Ascending aorta (tissue), 2 donors: ENCODE data around the gene CIPC. TPM values are rescaled to one million over a fixed set of nuclear protein-coding genes. Genes with fewer than 3 reads are reported as not detected.

ENCODE experiments used
- DNase-seq, 2 donors: peaks; one replicate each; pipeline ENCODE4 v3.0.0-alpha.2; 2019; ENCODE audit warnings: low spot score in 2 of 2
- H3K27ac ChIP-seq, 2 donors: fragments of 200-600 bp; sonication (generic); one replicate each; pipeline ENCODE4 v1.5.1; 2016 to 2017; ENCODE audit warnings: mild to moderate bottlenecking in 1 of 2
- H3K27me3 ChIP-seq: fragments of 200-600 bp; sonication (generic); one replicate; pipeline ENCODE4 v1.5.1; 2017
- H3K36me3 ChIP-seq, 2 donors: fragments of 200-600 bp; sonication (generic); one replicate each; pipeline ENCODE4 v1.5.1; 2016
- H3K4me1 ChIP-seq, 2 donors: fragments of 200-600 bp; sonication (generic); one replicate each; pipeline ENCODE4 v1.5.1; 2016 to 2017; ENCODE audit warnings: mild to moderate bottlenecking in 1 of 2
- H3K4me3 ChIP-seq, 2 donors: fragments of 200-600 bp; sonication (generic); one replicate each; pipeline ENCODE4 v1.5.1; 2016 to 2017; ENCODE audit warnings: mild to moderate bottlenecking in 1 of 2
- H3K9me3 ChIP-seq, 2 donors: fragments of 200-600 bp; sonication (generic); one replicate each; pipeline ENCODE4 v1.5.1; 2016
- CTCF ChIP-seq, 3 experiments: fragments of 200-600 bp in 2 of 3; fragments of 450-650 bp in 1 of 3; sonication (generic) in 2 of 3; IDR thresholded peaks; one replicate each; pipeline ENCODE4 v1.5.1; 2016 to 2019; ENCODE audit warnings: antibody characterized with exemption in 3 of 3, mild to moderate bottlenecking in 1 of 3, moderate library complexity in 1 of 3
- intact Hi-C: fragments of 100-400 bp; cut with DNase I; formaldehyde crosslinking; loops from one replicate; pipeline ENCODE4 v1.15.1; 2023
- total RNA-seq: library from RNA; depleted of rRNA; stranded (reverse); fragments of >200 nt; gene quantifications from one replicate; pipeline ENCODE4 v1.1.0, GENCODE V29; 2016

The CIPC gene
- total RNA-seq, 1 donor from 2014 or later, result 5.0 TPM

- peaks cover 0 to 14% of the 10 kb centered on the region in 2 donors for H3K4me1 ChIP-seq
- H3K36me3 ChIP-seq, result no peaks in the 10 kb centered on the region
- no peaks in the 10 kb centered on the region for H3K27me3 ChIP-seq
- no peaks in the 10 kb centered on the region for H3K9me3 ChIP-seq
- intact Hi-C loops, result loop anchor here (10.0 kb wide), 1 partner anchor 157 kb away; no protein-coding TSS in a partner anchor
- TF ChIP-seq CTCF (IDR thresholded peaks at IDR 0.05), result no peak
- no peak overlapping the region for H3K27ac ChIP-seq
- H3K4me3 ChIP-seq, result no peak overlapping the region
- no peak for DNase-seq
Observed at GRCh38 chr14:77157740-77158139, 59.7 kb downstream of the CIPC start.

- no peak for DNase-seq
- H3K4me1 ChIP-seq, result peaks cover 0 to 14% of the 10 kb centered on the region in 2 donors
- H3K27me3 ChIP-seq, result no peaks in the 10 kb centered on the region
- no peak overlapping the region for H3K27ac ChIP-seq
- H3K4me3 ChIP-seq, result peak overlapping the region in 1 of 2 donors; percentile 1
- H3K9me3 ChIP-seq, result no peaks in the 10 kb centered on the region
- H3K36me3 ChIP-seq, result no peaks in the 10 kb centered on the region
- intact Hi-C loops, result loop anchor here (10.0 kb wide), 1 partner anchor 156 kb away; no protein-coding TSS in a partner anchor
- TF ChIP-seq CTCF (IDR thresholded peaks at IDR 0.05), result no peak
Observed at GRCh38 chr14:77158175-77158881, 60.3 kb downstream of the CIPC start.

- Histone ChIP-seq H3K27ac (no peak overlapping the region), H3K27me3 (no peaks in the 10 kb centered on the region), H3K36me3 (no peaks in the 10 kb centered on the region), H3K9me3 (no peaks in the 10 kb centered on the region), H3K4me1 (peaks cover 0 to 14% of the 10 kb centered on the region in 2 donors), H3K4me3 (peak overlapping the region in 1 of 2 donors; percentile 1)
- intact Hi-C loops, result loop anchor here (10.0 kb wide), 1 partner anchor 156 kb away; no protein-coding TSS in a partner anchor
- TF ChIP-seq CTCF (IDR thresholded peaks at IDR 0.05), result no peak
- DNase-seq, result no peak
Observed at GRCh38 chr14:77158882-77159255, 60.8 kb downstream of the CIPC start.

- TF ChIP-seq CTCF (IDR thresholded peaks at IDR 0.05), result no peak
- intact Hi-C loops, result no loop called here
- H3K27ac ChIP-seq, result no peak overlapping the region
Observed at GRCh38 chr14:77161011-77161410, 63.0 kb downstream of the CIPC start.

More at GRCh38 chr14:77161011-77161410, 63.0 kb downstream of the CIPC start:
- no peak for DNase-seq
- Histone ChIP-seq H3K27me3 (no peaks in the 10 kb centered on the region), H3K4me1 (peaks cover 0 to 9% of the 10 kb centered on the region in 2 donors), H3K36me3 (no peaks in the 10 kb centered on the region), H3K4me3 (no peak overlapping the region), H3K9me3 (no peaks in the 10 kb centered on the region)

Other genes starting within 250 kb of the CIPC start
- 68.1 TPM for gene IRF2BPL, start 69.5 kb upstream of the CIPC start, total RNA-seq
- not detected for gene ZDHHC22, start 43.5 kb downstream of the CIPC start, total RNA-seq
- gene TMEM63C, start 83.5 kb downstream of the CIPC start, total RNA-seq, result 0.11 TPM
- not detected for gene NGB, start 172.9 kb downstream of the CIPC start, total RNA-seq
- gene POMT2, start 222.6 kb downstream of the CIPC start, total RNA-seq, result 28.4 TPM
- 22.6 TPM for gene GSTZ1, start 222.8 kb downstream of the CIPC start, total RNA-seq